Kidney capillary endothelial cell (primary cell): Measurements from ENCODE around the gene HACD4.

Source experiments
- DNase-seq: peaks from one replicate; pipeline ENCODE4 v3.0.0-alpha.2; 2018; ENCODE audit warnings: low spot score

Gene HACD4, protein sequence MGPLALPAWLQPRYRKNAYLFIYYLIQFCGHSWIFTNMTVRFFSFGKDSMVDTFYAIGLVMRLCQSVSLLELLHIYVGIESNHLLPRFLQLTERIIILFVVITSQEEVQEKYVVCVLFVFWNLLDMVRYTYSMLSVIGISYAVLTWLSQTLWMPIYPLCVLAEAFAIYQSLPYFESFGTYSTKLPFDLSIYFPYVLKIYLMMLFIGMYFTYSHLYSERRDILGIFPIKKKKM

DNA sequence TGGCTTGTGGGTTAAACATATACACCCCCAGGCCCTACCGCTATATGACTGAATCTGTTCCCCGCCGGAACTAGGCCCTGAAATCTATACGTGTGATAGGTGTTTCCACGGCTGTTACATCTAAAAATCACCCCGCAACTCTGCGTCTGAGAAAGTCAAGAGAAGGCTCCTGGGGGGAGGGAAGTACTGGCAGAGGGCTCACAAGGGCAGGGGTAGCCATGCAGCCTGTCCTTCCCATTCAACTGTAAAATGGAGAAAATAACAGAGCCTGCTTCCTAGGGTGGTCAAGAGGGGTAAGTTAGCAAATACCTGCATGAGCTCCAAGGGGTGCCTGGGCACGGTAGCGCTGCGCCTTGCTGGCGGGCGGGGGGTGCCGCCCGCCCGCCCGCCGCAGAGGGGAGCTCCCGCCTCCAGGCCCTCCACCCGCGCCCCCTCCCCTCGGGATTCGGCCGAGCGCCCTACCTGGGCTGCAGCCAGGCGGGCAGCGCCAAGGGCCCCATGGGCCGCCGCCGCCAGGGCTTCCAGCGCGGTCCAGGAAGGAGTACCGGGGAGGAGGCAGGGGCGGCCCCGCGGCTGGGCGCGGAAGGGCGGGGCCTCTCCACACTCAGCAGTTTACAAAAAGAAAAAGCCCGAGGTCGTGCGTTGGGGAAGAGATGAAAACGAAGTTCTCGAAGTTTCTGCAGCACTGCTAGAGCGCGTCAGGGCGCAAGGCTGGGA lies at the start of gene HACD4:
Gene HACD4, minus strand, starts transcription at position 550 of the 717 bp plus-strand sequence. Its CDS starts 50 bp downstream, at position 500.
- peak; percentile 31 for DNase-seq

DNA sequence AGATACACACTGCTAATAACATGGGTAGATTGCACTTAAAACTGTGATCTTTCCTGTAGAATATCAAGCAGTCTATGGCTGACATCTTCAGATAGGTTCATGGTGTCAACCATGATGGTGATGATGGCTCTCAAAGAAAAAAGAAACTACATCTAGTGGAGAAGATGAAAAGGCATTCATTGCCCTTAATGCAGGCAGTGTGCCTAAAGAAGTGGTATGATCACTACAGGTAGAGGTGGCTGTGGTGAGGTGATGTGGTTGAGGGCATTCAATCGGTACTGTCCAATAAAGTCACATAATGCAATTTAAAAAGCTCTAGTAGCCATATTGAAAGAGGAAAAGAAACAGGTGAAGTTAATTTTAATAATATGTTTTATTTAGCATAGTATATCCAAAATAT lies 49.4 kb upstream of the HACD4 start:
- DNase-seq: no peak

DNA sequence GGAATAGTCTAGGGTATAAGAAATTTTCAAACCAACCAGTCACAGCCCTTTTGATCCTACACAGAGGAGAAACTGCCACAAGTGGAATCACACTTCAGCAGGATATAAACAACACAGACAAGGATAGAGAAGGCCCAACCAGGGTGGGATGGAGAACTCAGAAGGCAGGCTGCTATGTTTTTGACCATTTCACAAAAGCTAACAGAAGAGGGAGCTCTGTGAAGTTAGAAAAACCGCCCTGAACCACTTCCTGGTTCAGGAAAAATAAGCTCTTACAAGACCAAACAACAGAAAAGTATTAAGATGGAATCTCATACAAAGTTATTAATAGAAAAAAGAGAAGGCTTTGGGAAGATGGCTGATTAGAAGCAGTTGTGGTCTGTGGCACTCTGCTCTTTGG lies 47.3 kb upstream of the HACD4 start:
- DNase-seq: no peak

DNA sequence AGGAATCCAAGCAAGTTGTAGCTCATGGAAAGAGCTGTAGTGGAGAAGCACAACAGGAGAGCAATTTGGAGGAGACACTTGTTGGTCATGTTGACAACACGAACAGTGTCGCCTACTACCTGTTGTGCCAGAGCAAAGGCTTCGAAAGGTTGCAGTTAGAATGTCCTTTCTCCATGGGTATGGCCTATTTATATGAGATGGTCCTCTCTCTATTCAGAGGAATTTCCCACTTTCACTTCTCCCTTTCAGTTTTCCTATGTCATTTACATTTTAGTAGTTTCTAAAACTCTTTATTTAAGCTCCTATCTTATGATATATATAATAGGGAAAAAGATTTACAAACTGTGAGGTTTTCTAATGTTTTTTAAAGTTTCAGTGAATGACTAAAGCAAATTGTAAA lies 46.3 kb upstream of the HACD4 start, which contains the start of gene IFNB1:
Gene IFNB1, minus strand, starts transcription at position 162 of the 400 bp plus-strand sequence. Its CDS starts 73 bp downstream, at position 89.
- no peak for DNase-seq

DNA sequence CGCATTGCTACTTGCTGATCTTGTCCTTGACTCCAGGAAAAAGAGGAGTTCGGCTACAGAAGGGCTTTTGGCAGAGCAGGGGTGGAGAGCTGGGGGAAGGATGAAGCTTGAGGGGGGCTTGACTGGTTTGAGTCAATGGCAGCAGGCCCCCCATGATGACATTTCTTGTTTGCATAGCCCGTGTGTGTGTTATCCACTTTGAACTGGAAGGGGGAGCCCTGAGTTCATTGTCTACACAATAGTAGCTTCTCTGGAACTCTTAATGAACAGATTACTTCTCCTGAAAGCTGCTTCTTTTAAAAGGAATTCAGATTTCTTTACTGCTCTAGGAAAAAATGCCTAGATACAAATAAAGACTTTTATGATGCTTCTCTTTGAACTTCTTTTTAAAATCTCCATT lies 44.0 kb upstream of the HACD4 start:
- DNase-seq: no peak

DNA sequence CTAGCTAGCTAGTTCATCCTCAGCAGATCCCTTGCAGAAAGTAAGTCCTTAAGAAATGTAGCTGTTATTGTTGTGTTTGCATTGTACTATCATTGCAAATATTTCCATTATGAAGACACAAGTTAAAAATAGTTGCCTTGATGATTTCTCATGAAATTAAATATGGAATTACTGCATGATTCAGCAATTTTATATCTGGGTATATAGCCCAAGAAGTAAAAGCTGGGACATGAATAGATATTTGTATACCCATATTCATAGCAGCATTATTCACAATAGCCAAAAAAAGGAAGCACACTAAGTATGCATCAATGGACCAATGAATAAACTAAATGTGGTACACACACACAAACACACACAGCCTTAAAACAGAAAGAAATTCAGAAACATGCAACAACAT lies 39.5 kb upstream of the HACD4 start:
- no peak for DNase-seq

DNA sequence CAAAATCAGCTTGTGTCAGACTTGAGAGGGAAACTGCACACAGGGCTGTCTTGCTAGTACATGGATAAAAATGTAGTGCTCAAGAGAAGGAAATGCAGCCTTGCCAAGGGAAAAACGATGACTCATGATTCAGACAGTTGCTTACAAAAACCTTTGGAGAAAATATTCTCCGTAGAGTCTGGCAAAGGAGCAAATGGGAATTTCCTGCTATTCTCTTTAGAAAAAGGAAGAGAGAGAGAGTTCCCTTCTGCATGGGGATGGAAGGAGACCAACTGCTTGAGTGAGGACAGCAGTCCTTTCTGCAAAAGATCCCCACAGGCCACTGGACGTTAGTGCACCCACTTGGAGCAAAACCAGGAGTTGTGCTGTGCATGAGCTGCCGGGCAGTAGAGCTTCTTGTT lies 38.7 kb upstream of the HACD4 start:
- peak; percentile 94 for DNase-seq

DNA sequence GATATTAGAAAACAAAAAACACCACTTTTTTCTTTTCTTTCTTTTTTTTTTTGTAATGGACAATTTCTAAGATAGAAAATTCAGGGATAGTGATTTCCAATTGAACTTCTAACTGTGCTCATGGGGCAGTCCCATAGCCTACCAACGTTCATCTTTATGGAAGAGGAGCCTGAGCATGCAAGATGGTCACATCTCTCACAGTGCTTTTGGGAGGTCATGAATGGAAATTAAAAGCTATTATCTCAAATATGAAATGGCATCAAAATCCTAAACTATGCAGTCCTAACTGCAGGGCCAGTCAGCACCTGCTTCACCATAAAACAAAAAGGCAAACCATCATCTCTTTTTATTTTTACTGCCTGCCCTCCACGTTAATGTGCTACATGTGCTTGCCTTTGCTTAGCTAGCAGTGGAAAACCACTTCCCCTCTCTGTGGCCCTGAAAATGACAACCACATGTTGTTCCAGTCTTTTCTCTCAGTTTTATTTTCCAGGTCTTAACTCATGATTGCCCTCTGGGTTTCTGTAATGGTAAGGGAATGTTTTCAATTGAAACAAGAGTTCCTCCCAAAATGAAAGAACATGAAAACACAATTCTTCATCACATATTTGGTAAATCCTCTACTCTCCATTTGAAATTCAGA lies 29.6 kb upstream of the HACD4 start:
- DNase-seq: no peak

DNA sequence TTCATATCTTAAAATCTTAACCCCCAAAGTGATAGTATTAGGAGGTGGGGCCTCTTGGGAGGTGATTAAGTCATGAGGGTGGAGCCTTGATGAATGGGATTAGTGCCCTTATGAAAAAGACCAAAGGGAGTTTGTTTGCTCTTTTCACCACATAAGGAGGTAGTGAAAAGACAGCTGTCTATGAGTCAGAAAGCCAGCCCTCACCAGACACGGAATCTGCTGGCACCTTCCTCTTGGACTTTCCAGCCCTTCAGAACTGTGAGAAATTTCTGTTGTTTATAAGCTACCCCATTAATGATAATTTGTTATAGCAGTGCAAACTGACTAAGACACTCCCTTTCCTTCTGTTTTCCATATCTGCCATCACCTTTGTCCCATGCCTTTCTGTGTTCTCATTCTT lies 25.5 kb upstream of the HACD4 start:
- no peak for DNase-seq

DNA sequence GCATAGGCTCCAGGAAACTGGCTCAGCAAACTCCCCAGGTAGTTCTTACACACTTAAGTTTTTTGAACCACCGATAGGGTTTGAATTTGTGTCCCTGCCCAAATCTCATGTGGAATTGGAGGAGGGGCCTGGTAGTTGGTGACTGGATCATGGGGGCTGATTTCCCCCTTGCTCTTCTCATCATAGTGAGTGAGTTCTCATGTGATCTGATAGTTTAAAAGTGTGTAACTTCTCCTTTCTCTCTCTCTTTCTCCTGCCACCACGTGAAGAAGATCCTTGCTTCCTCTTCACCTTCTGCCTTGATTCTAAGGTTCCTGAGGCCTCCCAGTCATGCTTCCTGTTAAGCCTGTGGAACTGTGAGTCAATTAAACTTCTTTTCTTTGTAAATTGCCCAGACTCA lies 22.4 kb upstream of the HACD4 start:
- DNase-seq: no peak

DNA sequence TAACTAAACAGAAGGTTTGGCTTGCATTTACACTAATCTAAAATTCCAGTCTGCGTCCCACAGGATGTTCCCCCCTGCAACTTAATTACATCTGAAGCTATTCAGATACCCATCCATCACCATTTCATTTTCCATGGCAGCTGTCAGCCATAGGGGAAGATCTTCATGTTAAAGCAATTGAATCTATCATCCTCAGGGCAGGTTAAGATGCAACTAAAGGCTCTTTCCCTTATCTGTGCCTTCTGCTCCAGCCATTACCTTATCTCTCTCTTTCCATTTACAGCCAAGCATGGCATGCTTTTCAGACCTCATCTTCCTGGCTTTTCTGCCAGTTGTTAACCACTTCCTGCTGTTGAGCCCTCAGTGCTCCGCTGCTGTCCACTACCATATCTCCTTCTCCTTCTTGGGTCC lies 15.8 kb upstream of the HACD4 start:
- DNase-seq: no peak

DNA sequence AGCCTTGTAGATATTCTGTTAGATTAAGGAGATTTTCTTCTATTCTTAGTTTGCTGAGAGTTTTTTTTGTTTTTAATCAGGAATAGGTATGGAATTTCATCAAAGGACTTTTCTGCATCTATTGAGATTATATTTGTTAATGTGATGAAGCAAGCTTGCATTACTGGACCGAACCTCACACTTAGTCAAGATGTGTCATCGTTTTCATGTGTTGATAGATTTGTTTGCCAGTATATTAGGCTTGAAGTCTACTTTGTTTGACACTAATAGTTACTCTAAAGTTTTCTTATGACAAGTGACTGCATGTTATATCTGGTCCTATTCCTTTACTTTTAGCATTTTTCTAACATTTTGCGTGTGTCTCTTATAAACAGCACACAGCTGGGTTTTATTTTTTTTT lies 12.4 kb upstream of the HACD4 start:
- DNase-seq: no peak

DNA sequence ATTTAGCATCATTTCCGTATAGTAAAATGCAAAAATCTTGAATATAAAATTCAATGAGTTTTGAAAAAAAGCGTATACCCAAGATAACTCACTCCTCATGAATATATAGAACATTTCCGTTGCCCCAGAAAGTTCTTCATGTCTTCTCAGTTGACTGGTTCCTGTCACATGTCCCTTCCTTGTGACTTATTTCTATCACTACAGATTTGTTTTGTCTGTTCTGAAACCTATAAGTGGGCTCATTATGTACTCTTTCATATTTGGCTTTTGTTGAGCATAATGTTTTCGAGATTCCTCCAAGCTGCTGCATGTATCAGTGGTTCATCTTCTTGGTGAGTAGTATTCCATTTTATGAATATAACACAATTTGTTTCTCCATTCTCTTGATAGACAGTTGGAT lies 11.0 kb upstream of the HACD4 start:
- DNase-seq: no peak

DNA sequence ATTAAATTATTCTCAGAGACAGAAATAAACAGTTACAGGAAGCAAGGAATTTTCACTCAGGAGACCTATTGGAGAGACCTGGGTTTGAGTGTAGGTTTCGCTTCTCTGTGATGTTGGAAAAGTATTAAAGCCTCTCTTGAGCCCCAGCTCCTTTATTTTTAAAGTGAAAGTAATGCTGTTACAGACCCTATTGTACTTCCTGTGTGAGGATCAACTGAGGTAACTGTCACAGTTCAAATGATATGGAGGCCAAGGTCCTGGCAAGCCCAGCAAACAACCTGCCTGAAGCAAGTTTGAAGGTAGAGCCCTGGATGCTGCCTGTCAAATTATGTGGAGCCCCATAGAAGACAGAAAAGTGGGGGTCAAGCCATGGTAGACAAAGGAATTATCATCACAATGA lies 7.9 kb upstream of the HACD4 start:
- no peak for DNase-seq

DNA sequence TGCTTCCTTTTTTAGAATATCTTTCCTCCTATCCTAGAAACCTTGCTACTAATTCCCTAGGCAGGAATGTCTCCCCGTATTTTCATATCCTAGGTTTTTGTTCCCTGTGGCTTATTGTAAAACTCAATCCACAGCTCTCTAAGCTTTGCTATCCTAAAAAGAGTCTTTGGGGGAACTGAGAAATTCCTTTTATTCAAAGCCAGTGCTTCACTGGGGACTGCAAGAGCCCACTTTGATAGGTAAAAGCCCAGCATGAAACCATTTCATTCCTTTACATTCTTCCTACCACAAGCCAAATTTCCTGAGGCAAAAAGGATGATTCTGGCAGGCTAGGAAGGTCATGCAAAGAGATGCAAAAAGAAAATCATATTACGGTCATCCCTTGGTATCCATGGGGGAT lies 5.8 kb upstream of the HACD4 start:
- no peak for DNase-seq

DNA sequence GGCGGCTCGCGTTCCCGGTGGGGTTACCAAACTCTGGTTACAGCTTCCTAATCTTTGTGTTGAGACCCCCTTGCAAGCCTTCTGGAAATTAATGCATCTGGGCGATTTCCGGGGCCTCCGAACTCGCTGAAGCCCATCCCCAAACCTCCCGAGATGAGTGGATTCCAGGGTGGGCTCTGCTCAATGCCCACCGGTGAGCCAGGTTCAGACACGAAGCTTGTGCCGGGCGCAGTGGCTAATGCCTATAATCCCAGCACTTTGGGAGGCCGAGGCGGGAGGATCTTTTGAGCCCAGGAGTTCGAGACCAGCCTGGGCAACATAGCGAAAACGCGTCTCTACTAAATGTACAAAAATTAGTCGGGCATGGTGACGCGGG lies 356 bp upstream of the HACD4 start:
- DNase-seq: no peak

DNA sequence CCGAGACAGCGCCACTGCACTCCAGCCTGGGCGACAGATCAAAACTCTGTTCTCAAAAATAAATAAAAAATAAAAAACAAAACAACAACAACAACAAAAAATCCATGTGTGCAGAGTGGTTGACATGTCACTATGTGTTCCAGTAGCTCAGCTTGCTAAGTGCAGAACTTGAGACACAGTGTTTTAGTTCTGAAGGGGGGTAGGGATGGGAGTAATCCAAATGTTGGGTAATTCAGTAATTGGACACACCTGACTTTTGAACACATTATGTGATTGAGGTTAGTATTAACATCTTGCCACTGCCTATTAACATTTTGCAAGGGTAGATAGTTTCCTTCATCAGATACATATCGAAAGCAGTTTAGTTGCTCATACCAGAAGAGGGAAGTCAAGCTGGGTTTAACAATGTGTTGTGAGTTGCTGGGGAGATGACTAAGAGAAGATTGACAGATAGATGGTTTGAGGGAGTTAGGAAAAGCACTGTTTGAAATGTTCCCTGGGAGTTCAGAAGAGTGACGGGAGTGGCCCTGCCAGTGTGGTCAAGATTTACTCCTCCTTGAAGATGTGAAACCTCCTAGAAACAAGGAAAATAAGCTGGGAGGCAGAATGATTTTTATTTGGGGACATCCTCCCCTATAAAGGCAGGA lies 928 bp downstream of the HACD4 start:
- peak; percentile 25 for DNase-seq

DNA sequence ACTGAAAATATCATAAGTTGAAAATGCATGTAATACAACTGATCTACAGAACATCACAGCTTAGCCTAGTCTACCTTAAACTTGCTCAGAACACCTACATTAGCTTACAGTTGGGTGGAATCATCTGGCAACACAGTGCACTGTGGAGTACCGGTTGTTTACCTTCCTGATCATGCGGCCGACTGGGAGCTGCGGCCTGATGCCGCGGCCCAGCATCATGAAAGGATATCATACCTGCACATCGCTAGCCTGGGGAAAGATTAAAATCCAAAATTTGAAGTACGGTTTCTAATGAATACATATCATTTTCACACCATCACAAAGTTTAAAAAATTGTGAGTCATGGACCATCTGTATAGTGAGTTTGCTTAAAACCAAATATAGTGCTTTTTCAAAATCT lies 1.8 kb downstream of the HACD4 start:
- DNase-seq: no peak

DNA sequence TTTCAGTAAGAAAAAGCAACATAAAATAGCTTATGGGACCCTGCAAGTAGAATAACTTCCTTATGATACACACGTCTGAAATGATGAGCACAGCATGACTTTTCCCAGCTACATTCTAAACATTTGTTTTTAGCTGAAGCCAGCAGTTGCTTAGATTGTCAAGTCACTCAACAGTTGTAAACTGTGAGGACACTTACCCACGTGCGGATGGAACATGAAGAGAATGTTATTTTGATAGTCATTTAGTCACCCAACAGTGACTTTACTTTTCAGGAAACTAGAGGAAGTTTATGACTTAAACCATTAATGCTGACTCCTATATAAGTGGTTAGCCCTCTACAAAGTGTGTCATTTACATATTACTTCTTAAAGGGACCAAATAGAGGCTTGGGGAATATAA lies 3.0 kb downstream of the HACD4 start:
- peak; percentile 10 for DNase-seq

DNA sequence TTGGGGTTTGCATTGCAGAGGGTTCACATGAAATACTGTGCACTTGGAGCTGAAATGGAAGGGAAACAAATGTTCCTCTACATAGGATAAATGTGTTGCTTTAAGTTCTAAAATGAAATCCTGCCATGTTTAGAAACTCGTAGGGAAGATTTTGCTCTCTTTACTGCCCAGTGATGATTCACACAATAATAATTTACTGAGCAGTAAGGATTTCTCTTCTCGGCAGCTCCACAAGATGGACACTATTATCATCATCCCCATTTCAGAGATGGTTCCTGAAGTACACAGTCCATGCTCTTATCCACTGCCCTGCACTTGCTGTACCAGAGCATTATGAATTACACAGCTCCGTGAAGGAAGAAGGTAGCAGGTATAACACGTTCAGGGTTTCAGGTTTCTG lies 4.1 kb downstream of the HACD4 start:
- DNase-seq: no peak

DNA sequence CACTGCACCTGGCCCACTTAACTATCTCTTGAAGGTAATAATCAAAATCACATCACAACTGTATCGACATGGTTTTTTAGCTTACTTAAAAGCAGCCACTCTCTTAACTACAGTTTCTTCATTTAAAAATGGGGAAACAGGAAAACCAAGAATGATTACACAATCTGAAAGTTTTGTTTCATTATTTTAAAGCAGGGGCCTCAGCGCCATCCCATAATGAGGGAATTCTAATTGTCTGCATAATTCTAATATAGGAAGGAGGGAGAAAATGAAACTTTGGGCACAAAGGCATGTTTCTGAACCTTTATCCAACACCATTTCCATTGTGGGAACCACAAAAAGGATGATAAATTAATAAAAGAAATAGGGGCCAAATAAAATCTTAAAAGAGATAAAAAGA lies 7.6 kb downstream of the HACD4 start:
- DNase-seq: no peak

DNA sequence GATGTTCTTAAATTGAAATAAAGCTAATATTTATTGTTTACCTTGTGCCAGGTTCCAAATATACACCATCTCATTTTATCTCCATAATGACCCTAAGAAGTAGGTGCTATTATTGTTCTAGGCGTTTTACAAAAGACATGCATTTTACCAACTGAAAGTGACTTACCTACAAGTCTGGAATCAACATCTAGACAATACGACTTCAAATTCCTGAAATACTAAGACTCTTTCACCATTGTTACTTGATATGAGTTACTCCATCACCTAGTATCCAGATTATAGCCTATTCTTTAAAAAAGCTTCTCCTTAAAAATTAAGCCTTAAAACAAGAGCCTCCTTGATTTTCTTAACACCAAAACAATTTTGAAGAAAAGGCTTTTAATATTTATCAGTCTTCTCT lies 13.3 kb downstream of the HACD4 start:
- no peak for DNase-seq
